ENCODE results near the gene ATP6V1A. TPM values are rescaled to one million over a fixed set of nuclear protein-coding genes. Genes with fewer than 3 reads are reported as not detected.

ATP6V1A gene
- total and polyA plus RNA-seq, 2 of the 13 experiments (the other 11 are each of a cell fraction or from before 2014, with no cell fraction given) = 23.4 to 95.1 TPM

DNA sequence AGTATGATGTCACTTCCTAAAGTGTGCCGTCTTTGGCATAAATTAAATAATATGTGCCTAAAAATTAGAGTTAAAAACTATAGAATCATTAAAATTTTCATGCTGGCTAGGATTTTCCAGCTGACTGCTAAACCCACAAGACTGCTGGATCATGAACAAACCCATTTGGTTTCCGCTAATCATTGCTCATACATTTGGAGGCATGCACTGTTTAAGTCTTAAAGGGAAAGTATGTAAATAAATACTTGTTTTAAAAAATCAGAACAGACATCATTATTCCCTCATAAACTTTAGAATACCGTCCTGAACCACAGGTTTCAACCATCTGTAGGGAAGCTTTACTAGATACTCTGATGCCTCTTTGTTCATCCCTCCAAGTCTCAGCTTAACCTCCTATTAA, 26.5 kb downstream of the ATP6V1A start (continued):
- TF ChIP-seq ZNF335 (CRISPR knock-in tag; IDR thresholded peaks at IDR 0.05) (no peak), ZSCAN12 (CRISPR knock-in tag; IDR thresholded peaks at IDR 0.05) (no peak), REXO4 (CRISPR knock-in tag; IDR thresholded peaks at IDR 0.05; ENCODE audit: borderline replicate concordance) (no peak), KDM2A (CRISPR knock-in tag; IDR thresholded peaks at IDR 0.05; ENCODE audit: borderline replicate concordance, low read depth) (no peak)

GRCh38 chr3:113775516-113775915, 28.7 kb downstream of the ATP6V1A start:
- POLR2A ChIA-PET = no interaction called here
- no peak overlapping the region for H3K27ac ChIP-seq (ENCODE audit: extremely low read length, insufficient read depth, low read length)
- no peaks in the 10 kb centered on the region for H3K9me3 ChIP-seq (ENCODE audit: low read length)
- no peaks in the 10 kb centered on the region for H3K27me3 ChIP-seq (ENCODE audit: control insufficient read depth in 1 of 2, insufficient read depth in 2 of 2, low read length in 2 of 2)
- H3K4me2 ChIP-seq (ENCODE audit: low read depth, low read length) = no peak overlapping the region
- H2AFZ ChIP-seq (ENCODE audit: low read length) = no peak overlapping the region
- WGBS (ENCODE audit: low lambda C conversion rate) = 94% methylated on average over 1 of the region's 1 CpG
- intact Hi-C loops (cut with micrococcal nuclease; ENCODE audit: unreplicated experiment) (no loop called here), in situ Hi-C loops (cut with HindIII; ENCODE audit: extremely low pct_ligation_motif_present, low pct_unique_long_range_greater_than_20kb) (no loop called here)
- no peak for TF ChIP-seq ATM (IDR thresholded peaks at IDR 0.05; ENCODE audit: borderline replicate concordance)
- no peak for TF ChIP-seq ZNF7 (CRISPR knock-in tag; IDR thresholded peaks at IDR 0.05)
- TF ChIP-seq, protein P1, sequence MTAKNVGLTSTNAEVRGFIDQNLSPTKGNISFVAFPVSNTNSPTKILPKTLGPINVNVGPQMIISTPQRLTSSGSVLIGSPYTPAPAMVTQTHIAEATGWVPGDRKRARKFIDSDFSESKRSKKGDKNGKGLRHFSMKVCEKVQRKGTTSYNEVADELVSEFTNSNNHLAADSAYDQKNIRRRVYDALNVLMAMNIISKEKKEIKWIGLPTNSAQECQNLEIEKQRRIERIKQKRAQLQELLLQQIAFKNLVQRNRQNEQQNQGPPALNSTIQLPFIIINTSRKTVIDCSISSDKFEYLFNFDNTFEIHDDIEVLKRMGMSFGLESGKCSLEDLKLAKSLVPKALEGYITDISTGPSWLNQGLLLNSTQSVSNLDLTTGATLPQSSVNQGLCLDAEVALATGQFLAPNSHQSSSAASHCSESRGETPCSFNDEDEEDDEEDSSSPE (CRISPR knock-in tag; IDR thresholded peaks at IDR 0.05) = no peak
- no peak for TF ChIP-seq EEA1 (CRISPR knock-in tag; IDR thresholded peaks at IDR 0.05; ENCODE audit: borderline replicate concordance)
- no peak for TF ChIP-seq ZUFSP (CRISPR knock-in tag; IDR thresholded peaks at IDR 0.05; ENCODE audit: borderline replicate concordance)
- TF ChIP-seq NCOR1 (IDR thresholded peaks at IDR 0.05; ENCODE audit: borderline replicate concordance, low read length) = no peak
- no peak for TF ChIP-seq ZBTB46 (CRISPR knock-in tag; IDR thresholded peaks at IDR 0.05; ENCODE audit: borderline replicate concordance)
- TF ChIP-seq, protein P2, sequence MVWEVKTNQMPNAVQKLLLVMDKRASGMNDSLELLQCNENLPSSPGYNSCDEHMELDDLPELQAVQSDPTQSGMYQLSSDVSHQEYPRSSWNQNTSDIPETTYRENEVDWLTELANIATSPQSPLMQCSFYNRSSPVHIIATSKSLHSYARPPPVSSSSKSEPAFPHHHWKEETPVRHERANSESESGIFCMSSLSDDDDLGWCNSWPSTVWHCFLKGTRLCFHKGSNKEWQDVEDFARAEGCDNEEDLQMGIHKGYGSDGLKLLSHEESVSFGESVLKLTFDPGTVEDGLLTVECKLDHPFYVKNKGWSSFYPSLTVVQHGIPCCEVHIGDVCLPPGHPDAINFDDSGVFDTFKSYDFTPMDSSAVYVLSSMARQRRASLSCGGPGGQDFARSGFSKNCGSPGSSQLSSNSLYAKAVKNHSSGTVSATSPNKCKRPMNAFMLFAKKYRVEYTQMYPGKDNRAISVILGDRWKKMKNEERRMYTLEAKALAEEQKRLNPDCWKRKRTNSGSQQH (CRISPR knock-in tag; IDR thresholded peaks at IDR 0.05; ENCODE audit: low read depth) = no peak
- no peak for TF ChIP-seq XBP1 (CRISPR knock-in tag; IDR thresholded peaks at IDR 0.05)
- no peak for TF ChIP-seq SCMH1 (CRISPR knock-in tag; IDR thresholded peaks at IDR 0.05; ENCODE audit: borderline replicate concordance)
- no peak for TF ChIP-seq ELF3 (CRISPR knock-in tag; IDR thresholded peaks at IDR 0.05)
- no peak for TF ChIP-seq CENPX (CRISPR knock-in tag; IDR thresholded peaks at IDR 0.05)
- DNase-seq (ENCODE audit: low spot score) = no peak
- peaks cover 3% of the 10 kb centered on the region for H3K79me2 ChIP-seq (ENCODE audit: insufficient read depth, low read length)
- H4K20me1 ChIP-seq (ENCODE audit: insufficient read depth, low read length) = no peaks in the 10 kb centered on the region; the same call in 1 of the 2 replicates
- H3K4me1 ChIP-seq (ENCODE audit: insufficient read depth, low read length) = peaks cover 19% of the 10 kb centered on the region
- no peak for FAIRE-seq
- ATAC-seq = no peak
- BruUV-seq (replicated peaks) = no TSS peak
- H3K4me3 ChIP-seq (replicated peaks in 1 of 3; ENCODE audit: insufficient read depth in 1 of 3, low read depth in 2 of 3, low read length in 3 of 3) = no peak overlapping the region
- CTCF ChIA-PET (ENCODE audit: low intra/inter-chr PET ratio, low total read pairs) = no interaction called here
- no peaks in the 10 kb centered on the region; a peak in 1 of 5 replicates for H3K36me3 ChIP-seq (replicated peaks in 1 of 2; ENCODE audit: control insufficient read depth in 1 of 2, insufficient read depth in 2 of 2, low read length in 2 of 2)
- no peak overlapping the region for H3K9ac ChIP-seq (ENCODE audit: insufficient read depth, low read depth, low read length)
